HepG2 (cell line): ENCODE measurements around the gene SOCS1. TPM values are rescaled to one million over a fixed set of nuclear protein-coding genes. Genes with fewer than 3 reads are reported as not detected.

Experiments
- ARNTL ChIP-seq: sonication (generic); formaldehyde crosslinking; IDR thresholded peaks from 2 replicates; pipeline ENCODE4 v1.4.0; 2020; ENCODE audit warnings: mild to moderate bottlenecking, missing genetic modification reagents
- ATRX ChIP-seq: sonication (generic); formaldehyde crosslinking; IDR thresholded peaks from 2 replicates; pipeline ENCODE4 v1.4.0; 2020; ENCODE audit warnings: missing genetic modification reagents, borderline replicate concordance
- HIC2 ChIP-seq: sonication (generic); formaldehyde crosslinking; IDR thresholded peaks from 2 replicates; pipeline ENCODE4 v1.9.0; 2022; ENCODE audit warnings: low read depth, missing genetic modification reagents
- HMGXB4 ChIP-seq, 2 experiments: sonication (generic) in 1 of 2; formaldehyde crosslinking in 1 of 2; IDR thresholded peaks; 2 replicates each; pipeline versions ENCODE4 v1.4.0 to v1.6.1; 2018 to 2020; ENCODE audit warnings: missing genetic modification reagents in 2 of 2, borderline replicate concordance in 1 of 2, low read depth in 1 of 2, mild to moderate bottlenecking in 1 of 2, missing biosample characterization in 1 of 2
- MXD3 ChIP-seq: IDR thresholded peaks from 2 replicates; pipeline ENCODE4 v1.6.1; 2016; ENCODE audit warnings: mild to moderate bottlenecking, missing biosample characterization, missing genetic modification reagents
- RFX5 ChIP-seq: IDR thresholded peaks from 2 replicates; pipeline ENCODE4 v1.6.1; 2011; ENCODE audit warnings: low read depth, low read length, improper control_type of control experiment
- RXRB ChIP-seq: IDR thresholded peaks from 2 replicates; pipeline ENCODE4 v1.6.1; 2016; ENCODE audit warnings: borderline replicate concordance, missing genetic modification reagents, missing compliant biosample characterization
- TARDBP ChIP-seq: sonication (generic); formaldehyde crosslinking; IDR thresholded peaks from 2 replicates; pipeline ENCODE4 v1.8.0; 2022; ENCODE audit warnings: mild to moderate bottlenecking, missing genetic modification reagents
- ZFP82 ChIP-seq: sonication (generic); formaldehyde crosslinking; IDR thresholded peaks from 2 replicates; pipeline ENCODE4 v1.5.1; 2020; ENCODE audit warnings: mild to moderate bottlenecking, missing genetic modification reagents, borderline replicate concordance
- ZNF496 ChIP-seq: sonication (generic); formaldehyde crosslinking; IDR thresholded peaks from 2 replicates; pipeline ENCODE4 v1.8.1; 2023; ENCODE audit warnings: mild to moderate bottlenecking, moderate library complexity, missing genetic modification reagents; ENCODE audit not compliant: insufficient replicate concordance
- ZNF674 ChIP-seq: sonication (generic); formaldehyde crosslinking; IDR thresholded peaks from 2 replicates; pipeline ENCODE4 v1.5.0; 2020; ENCODE audit warnings: low read depth, mild to moderate bottlenecking, missing genetic modification reagents
- ZNF879 ChIP-seq: sonication (generic); formaldehyde crosslinking; IDR thresholded peaks from 2 replicates; pipeline ENCODE4 v1.8.1; 2023; ENCODE audit warnings: missing genetic modification reagents
- polyA plus RNA-seq, 8 experiments: library from polyadenylated mRNA; depleted of rRNA in 3 of 8; stranded (reverse) in 7 of 8; unstranded in 1 of 8; fragments of >200 nt; fragmentation: Illumina TruSeq in 4 of 8; extraction: Trizol in 4 of 8; gene quantifications; 2 replicates each; pipeline versions ENCODE4 v1.2.1 to v1.2.3, GENCODE V29; 2011 to 2016; ENCODE audit warnings: low read depth in 4 of 8, missing spikeins in 1 of 8, mixed read lengths in 1 of 8; ENCODE audit not compliant: insufficient read depth in 1 of 8
- total RNA-seq, 5 experiments: library from RNA; depleted of rRNA; stranded (reverse); fragments of >200 nt; fragmentation: Illumina TruSeq; extraction: Trizol; gene quantifications; 2 replicates each; pipeline ENCODE4 v1.2.3, GENCODE V29; 2016; ENCODE audit warnings: low read depth in 1 of 5
- TF ChIP-seq, protein P1 (sequence below): sonication (generic); formaldehyde crosslinking; IDR thresholded peaks from 2 replicates; pipeline ENCODE4 v1.8.0; 2022; ENCODE audit warnings: mild to moderate bottlenecking, missing genetic modification reagents, borderline replicate concordance
- TF ChIP-seq, protein P2 (sequence below): sonication (generic); formaldehyde crosslinking; IDR thresholded peaks from 2 replicates; pipeline ENCODE4 v1.4.0; 2020; ENCODE audit warnings: mild to moderate bottlenecking, missing genetic modification reagents
- TF ChIP-seq, protein P3 (sequence below): IDR thresholded peaks from 2 replicates; pipeline ENCODE4 v1.6.1; 2016; ENCODE audit warnings: low read depth, missing genetic modification reagents, missing compliant biosample characterization

The SOCS1 gene
- total and polyA plus RNA-seq, 2 of the 13 experiments (the other 11 are each of a cell fraction or from before 2014, with no cell fraction given) = 5.3 to 6.3 TPM

DNA sequence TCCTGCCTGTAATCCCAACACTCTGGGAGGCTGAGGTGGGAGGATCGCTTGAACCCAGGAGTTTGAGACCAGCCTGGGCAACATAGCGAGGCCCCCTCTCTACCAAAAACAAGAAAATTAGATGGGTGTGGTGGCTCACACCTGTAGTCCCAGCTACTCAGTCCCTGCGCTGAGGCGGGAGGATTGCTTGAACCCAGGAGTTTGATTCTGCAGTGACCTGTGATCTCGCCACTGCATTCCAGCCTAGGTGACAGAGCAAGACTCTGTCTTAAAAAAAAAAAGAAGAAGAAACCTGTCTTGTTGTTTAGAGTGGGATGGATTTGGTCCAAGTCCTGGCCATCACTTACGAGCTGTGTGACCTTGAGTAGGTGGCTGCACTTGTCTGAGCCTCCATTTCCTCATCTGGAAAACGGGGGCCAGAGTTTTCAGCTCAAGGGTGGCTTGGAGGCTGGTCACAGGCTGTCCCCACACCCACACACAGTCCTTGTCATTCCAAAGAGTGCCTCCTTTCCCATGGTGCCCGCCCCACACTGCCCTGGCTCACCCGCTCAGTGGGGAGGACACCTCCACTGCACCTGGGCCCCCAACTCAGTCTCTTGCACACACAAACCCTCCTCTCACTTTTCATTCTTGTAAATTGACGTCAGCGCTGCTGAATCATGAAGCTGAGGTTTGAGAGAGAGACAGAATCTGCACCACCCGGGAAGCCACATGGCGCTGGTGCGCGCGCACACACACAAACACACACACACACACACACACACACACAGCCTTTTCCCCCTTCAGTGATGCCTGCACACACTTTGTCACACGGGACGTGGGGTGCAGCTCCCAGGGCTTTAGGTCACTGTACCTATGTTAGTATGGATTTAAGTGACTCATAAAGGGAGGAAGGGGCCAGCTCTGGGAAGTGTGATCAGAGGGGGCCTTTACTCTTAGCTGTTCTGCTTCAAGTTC, 4.2 kb downstream of the SOCS1 start (continued):
- TF ChIP-seq, protein P1, sequence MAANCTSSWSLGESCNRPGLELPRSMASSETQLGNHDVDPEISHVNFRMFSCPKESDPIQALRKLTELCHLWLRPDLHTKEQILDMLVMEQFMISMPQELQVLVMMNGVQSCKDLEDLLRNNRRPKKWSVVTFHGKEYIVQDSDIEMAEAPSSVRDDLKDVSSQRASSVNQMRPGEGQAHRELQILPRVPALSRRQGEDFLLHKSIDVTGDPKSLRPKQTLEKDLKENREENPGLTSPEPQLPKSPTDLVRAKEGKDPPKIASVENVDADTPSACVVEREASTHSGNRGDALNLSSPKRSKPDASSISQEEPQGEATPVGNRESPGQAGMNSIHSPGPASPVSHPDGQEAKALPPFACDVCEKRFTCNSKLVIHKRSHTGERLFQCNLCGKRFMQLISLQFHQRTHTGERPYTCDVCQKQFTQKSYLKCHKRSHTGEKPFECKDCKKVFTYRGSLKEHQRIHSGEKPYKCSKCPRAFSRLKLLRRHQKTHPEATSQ (CRISPR knock-in tag) = no peak
- TF ChIP-seq ATRX (CRISPR knock-in tag) (no peak), ARNTL (CRISPR knock-in tag) (no peak), ZFP82 (CRISPR knock-in tag) (no peak), ZNF879 (CRISPR knock-in tag) (no peak), TARDBP (CRISPR knock-in tag) (peak; percentile 67), RFX5 (no peak), RXRB (CRISPR knock-in tag) (no peak), ZNF674 (no peak), HMGXB4 (CRISPR knock-in tag; IDR thresholded peaks at IDR 0.05; ENCODE audit: borderline replicate concordance in 1 of 2, low read depth in 1 of 2) (no peak), MXD3 (CRISPR knock-in tag) (0 out of 2 replicates have a peak, but pooled peaks have one; percentile 44), HIC2 (no peak; the same call in 1 of the 2 replicates), ZNF496 (CRISPR knock-in tag) (no peak)
- TF ChIP-seq, protein P2, sequence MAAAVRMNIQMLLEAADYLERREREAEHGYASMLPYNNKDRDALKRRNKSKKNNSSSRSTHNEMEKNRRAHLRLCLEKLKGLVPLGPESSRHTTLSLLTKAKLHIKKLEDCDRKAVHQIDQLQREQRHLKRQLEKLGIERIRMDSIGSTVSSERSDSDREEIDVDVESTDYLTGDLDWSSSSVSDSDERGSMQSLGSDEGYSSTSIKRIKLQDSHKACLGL (CRISPR knock-in tag) = peak; percentile 37; the same call in 1 of the 2 replicates
- TF ChIP-seq, protein P3, sequence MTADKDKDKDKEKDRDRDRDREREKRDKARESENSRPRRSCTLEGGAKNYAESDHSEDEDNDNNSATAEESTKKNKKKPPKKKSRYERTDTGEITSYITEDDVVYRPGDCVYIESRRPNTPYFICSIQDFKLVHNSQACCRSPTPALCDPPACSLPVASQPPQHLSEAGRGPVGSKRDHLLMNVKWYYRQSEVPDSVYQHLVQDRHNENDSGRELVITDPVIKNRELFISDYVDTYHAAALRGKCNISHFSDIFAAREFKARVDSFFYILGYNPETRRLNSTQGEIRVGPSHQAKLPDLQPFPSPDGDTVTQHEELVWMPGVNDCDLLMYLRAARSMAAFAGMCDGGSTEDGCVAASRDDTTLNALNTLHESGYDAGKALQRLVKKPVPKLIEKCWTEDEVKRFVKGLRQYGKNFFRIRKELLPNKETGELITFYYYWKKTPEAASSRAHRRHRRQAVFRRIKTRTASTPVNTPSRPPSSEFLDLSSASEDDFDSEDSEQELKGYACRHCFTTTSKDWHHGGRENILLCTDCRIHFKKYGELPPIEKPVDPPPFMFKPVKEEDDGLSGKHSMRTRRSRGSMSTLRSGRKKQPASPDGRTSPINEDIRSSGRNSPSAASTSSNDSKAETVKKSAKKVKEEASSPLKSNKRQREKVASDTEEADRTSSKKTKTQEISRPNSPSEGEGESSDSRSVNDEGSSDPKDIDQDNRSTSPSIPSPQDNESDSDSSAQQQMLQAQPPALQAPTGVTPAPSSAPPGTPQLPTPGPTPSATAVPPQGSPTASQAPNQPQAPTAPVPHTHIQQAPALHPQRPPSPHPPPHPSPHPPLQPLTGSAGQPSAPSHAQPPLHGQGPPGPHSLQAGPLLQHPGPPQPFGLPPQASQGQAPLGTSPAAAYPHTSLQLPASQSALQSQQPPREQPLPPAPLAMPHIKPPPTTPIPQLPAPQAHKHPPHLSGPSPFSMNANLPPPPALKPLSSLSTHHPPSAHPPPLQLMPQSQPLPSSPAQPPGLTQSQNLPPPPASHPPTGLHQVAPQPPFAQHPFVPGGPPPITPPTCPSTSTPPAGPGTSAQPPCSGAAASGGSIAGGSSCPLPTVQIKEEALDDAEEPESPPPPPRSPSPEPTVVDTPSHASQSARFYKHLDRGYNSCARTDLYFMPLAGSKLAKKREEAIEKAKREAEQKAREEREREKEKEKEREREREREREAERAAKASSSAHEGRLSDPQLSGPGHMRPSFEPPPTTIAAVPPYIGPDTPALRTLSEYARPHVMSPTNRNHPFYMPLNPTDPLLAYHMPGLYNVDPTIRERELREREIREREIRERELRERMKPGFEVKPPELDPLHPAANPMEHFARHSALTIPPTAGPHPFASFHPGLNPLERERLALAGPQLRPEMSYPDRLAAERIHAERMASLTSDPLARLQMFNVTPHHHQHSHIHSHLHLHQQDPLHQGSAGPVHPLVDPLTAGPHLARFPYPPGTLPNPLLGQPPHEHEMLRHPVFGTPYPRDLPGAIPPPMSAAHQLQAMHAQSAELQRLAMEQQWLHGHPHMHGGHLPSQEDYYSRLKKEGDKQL (CRISPR knock-in tag) = no peak
